NCI-H446 treated with DMSO at 0.1 percent for 48 hours (cell line): Measurements from ENCODE around the gene OR4D10.
A peak's percentile ranks its signal among the peaks of the same experiment; 100 is the strongest.
"Not testable (repeated sequence)": the region's sequence is repeated elsewhere in the genome, so short reads cannot be mapped to it uniquely, and the experiment has no call there.

ENCODE experiments used
- DNase-seq: peaks from one replicate; lab custom pipeline; 2025; lab: John Stamatoyannopoulos, UW

Gene OR4D10

GRCh38 chr11:59473015-59473414 is at the start of gene OR4D10:
TSS of gene OR4D10 (plus strand) at chr11:59473315. CDS start at chr11:59477430, 4,115 bp downstream.
- no peak for DNase-seq

GRCh38 chr11:59423835-59424234 is 49.3 kb upstream of the OR4D10 start:
- no peak for DNase-seq

GRCh38 chr11:59425131-59425530 is 48.0 kb upstream of the OR4D10 start:
- DNase-seq, result no peak

- DNase-seq, result peak; percentile 61
Measured at GRCh38 chr11:59426361-59427067, 46.6 kb upstream of the OR4D10 start, which contains the start of gene OR5A2. TSS of gene OR5A2 (minus strand) at chr11:59426413. CDS start at chr11:59422953, 3,460 bp downstream.

- DNase-seq, result no peak
Measured at GRCh38 chr11:59427068-59427382, 46.1 kb upstream of the OR4D10 start.

- DNase-seq, result peak; percentile 55
Measured at GRCh38 chr11:59429924-59430516, 43.1 kb upstream of the OR4D10 start.

GRCh38 chr11:59436169-59436568 is 36.9 kb upstream of the OR4D10 start, which contains the start of gene OR5A1:
TSS of gene OR5A1 (plus strand) at chr11:59436469. CDS start at chr11:59443169, 6,700 bp downstream.
- no peak for DNase-seq

- DNase-seq, result no peak
Measured at GRCh38 chr11:59437770-59438169, 35.3 kb upstream of the OR4D10 start.

GRCh38 chr11:59445624-59446023 is 27.5 kb upstream of the OR4D10 start:
- DNase-seq, result not testable (repeated sequence)

GRCh38 chr11:59448484-59448883 is 24.6 kb upstream of the OR4D10 start:
- no peak for DNase-seq

GRCh38 chr11:59456661-59457060 is 16.5 kb upstream of the OR4D10 start, which contains the start of gene OR4D6:
TSS of gene OR4D6 (plus strand) at chr11:59456961. CDS start at chr11:59456961, 0 bp downstream.
- no peak for DNase-seq

- no peak for DNase-seq
Measured at GRCh38 chr11:59459916-59460315, 13.2 kb upstream of the OR4D10 start.

- no peak for DNase-seq
Measured at GRCh38 chr11:59463190-59463641, 9.9 kb upstream of the OR4D10 start.

- DNase-seq, result no peak
Measured at GRCh38 chr11:59475176-59475575, 2.1 kb downstream of the OR4D10 start.

- DNase-seq, result no peak
Measured at GRCh38 chr11:59479906-59480305, 6.8 kb downstream of the OR4D10 start.

GRCh38 chr11:59480359-59480758 is 7.2 kb downstream of the OR4D10 start:
- no peak for DNase-seq

- no peak for DNase-seq
Measured at GRCh38 chr11:59501931-59502330, 28.8 kb downstream of the OR4D10 start.

GRCh38 chr11:59503276-59503675 is 30.2 kb downstream of the OR4D10 start, which contains the start of gene OR4D11:
TSS of gene OR4D11 (plus strand) at chr11:59503576. CDS start at chr11:59503576, 0 bp downstream.
- no peak for DNase-seq

GRCh38 chr11:59510941-59511589 is 38.0 kb downstream of the OR4D10 start, which contains the start of gene OR4D9:
TSS of gene OR4D9 (plus strand) at chr11:59511539. CDS start at chr11:59514913, 3,374 bp downstream.
- no peak for DNase-seq

GRCh38 chr11:59511675-59512074 is 38.6 kb downstream of the OR4D10 start:
- DNase-seq, result no peak

GRCh38 chr11:59520139-59520538 is 47.0 kb downstream of the OR4D10 start:
- not testable (repeated sequence) for DNase-seq

- DNase-seq, result no peak
Measured at GRCh38 chr11:59520741-59521140, 47.6 kb downstream of the OR4D10 start.

- no peak for DNase-seq
Measured at GRCh38 chr11:59523541-59523940, 50.4 kb downstream of the OR4D10 start.
